Measurements from ENCODE around the gene KIF20A.

GRCh38 chr5:138178516-138179276 is at the start of gene KIF20A, which contains the start of gene BRD8:
- TF ChIP-seq CTCF (IDR thresholded peaks at IDR 0.05) (no peak), EP300 (IDR thresholded peaks at IDR 0.05) (peak; percentile 88 to 89)

Data from tibial nerve (tissue), 4 donors.